ENCODE data around the gene PHB1.

The PHB1 gene

DNA sequence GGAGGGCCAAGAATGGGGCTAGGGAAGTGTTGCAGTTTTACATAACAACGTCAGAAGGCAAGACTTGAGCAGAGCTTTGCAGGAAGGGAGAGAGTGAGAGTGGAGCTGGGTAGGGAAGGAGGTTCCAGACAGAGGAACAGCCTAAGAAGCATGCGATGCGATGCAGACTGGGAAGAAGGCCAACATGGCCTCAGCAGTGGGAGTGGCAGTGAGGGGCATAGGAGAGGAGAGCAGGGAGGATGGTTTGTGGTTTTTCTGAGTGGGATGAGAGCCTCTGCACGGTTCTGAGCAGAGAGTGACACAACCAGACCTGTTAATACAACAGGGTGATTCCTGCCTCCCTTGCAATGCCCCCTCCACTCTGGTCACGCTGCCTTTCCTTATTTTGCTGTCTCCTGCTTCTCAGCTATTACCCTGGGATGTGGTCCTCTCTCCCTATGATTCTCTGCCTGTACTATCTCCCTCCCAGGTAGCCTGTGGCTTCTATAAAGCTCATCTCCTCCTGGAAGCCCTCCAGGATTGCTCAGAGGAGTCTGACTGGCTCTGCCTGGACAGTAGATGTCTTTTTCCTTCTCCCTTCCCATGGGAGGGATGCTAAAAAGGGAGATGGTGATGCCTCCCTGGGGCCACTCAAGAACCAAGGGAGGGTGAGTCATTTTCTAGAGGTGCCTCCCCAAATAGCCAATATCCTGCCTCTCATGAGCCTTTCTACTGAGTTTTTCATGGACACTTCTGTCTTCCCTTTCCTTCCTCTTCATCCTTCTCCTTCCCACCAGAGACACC, 41.7 kb upstream of the PHB1 start:
- TF ChIP-seq, protein P1, sequence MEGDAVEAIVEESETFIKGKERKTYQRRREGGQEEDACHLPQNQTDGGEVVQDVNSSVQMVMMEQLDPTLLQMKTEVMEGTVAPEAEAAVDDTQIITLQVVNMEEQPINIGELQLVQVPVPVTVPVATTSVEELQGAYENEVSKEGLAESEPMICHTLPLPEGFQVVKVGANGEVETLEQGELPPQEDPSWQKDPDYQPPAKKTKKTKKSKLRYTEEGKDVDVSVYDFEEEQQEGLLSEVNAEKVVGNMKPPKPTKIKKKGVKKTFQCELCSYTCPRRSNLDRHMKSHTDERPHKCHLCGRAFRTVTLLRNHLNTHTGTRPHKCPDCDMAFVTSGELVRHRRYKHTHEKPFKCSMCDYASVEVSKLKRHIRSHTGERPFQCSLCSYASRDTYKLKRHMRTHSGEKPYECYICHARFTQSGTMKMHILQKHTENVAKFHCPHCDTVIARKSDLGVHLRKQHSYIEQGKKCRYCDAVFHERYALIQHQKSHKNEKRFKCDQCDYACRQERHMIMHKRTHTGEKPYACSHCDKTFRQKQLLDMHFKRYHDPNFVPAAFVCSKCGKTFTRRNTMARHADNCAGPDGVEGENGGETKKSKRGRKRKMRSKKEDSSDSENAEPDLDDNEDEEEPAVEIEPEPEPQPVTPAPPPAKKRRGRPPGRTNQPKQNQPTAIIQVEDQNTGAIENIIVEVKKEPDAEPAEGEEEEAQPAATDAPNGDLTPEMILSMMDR (IDR thresholded peaks at IDR 0.05; ENCODE audit: low read depth, low read length): no peak
- no peak overlapping the region for H3K4me3 ChIP-seq (ENCODE audit: low read depth, low read length)

DNA sequence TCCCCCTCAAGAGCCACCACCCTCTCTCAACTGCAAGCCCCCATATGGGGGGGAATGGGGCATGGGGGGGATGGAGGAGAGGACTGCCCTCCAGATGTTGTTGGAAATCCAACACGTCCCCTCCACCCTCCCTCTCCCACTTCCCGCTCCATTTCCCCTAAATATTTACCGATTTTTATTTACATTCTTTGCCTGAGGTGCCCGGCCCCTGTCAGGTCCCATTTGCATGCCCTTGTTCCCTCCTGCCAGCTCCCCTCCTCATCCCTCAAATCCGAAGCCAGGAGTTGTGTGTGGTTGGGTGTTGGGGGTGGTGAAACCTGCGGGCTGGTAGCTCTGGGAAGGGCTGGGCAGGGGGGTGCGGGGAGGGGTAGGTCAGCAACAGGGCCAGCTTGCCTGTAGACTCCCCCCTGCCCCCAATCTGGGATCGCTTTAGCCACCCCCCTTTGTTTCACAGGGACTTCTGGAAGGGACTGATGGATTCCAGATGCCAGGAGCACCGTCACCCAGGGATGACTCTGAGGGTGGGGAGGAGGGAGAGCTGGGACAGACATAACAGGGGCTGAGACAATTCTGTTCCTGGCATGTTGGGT, 40.7 kb upstream of the PHB1 start:
- TF ChIP-seq, protein P1 (IDR thresholded peaks at IDR 0.05; ENCODE audit: low read depth, low read length): no peak
- H3K4me3 ChIP-seq (ENCODE audit: low read depth, low read length): no peak overlapping the region

DNA sequence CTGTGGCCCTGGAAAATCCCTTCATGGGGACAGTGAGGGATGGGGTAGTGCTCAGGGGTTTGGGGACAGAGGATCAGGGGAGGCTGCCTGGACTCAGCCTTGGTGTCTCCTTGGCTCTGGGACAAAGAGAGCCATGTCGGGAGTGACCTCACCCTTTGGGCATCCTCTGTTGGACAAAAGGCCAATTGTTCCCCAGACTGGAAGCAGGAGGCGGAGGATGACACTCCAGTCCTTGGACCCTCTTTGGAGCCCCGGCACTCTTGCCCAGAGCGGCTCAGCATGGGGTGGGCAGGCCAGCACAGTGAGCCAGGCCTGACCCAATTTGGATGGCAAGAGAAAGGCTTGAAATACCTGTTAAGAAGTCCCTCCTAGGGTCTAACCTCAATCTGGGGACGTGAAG, 39.4 kb upstream of the PHB1 start:
- H3K4me3 ChIP-seq (ENCODE audit: low read depth, low read length): no peak overlapping the region
- TF ChIP-seq, protein P1 (IDR thresholded peaks at IDR 0.05; ENCODE audit: low read depth, low read length): no peak

DNA sequence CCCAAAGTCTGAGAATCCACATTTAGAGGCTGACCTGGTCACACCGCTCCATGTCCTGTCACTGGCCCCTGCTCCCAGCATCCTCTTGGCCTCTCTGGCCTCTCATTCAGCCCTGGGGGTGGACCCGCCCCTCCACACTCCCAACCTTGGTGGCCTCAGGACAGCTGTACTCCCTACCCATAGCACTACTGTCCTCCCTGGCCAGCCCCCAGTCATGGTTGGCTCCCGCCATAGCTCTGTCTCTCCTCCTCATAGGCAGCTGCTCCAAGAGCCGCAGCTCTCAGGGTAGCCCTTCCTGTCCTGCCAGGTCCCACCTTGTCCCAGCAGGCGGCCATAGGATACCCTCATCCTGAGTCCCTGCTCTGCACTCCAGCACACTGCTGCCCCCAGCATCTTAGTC, 38.0 kb upstream of the PHB1 start:
- H3K4me3 ChIP-seq (ENCODE audit: low read depth, low read length): no peak overlapping the region
- TF ChIP-seq, protein P1 (IDR thresholded peaks at IDR 0.05; ENCODE audit: low read depth, low read length): no peak

DNA sequence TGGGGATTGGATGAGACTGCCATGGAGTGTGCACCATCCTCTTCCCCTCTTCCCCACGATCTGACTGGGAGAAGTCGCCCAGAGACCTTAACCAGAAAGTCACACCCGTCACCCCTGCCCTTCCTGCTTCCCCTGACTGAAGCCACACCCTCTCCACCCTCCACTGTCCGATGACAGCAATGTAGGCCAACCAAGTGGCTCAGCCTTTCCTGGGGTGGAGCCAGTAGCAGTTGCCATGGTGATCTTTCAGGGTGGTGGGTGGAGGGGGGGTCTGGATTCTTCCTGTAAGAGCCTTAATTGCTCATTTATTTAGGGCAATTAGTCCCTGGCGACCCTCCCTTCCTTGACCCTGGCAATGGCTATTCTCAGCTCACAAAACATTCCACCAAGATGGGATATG, 37.5 kb upstream of the PHB1 start:
- TF ChIP-seq, protein P1 (IDR thresholded peaks at IDR 0.05; ENCODE audit: low read depth, low read length): no peak

DNA sequence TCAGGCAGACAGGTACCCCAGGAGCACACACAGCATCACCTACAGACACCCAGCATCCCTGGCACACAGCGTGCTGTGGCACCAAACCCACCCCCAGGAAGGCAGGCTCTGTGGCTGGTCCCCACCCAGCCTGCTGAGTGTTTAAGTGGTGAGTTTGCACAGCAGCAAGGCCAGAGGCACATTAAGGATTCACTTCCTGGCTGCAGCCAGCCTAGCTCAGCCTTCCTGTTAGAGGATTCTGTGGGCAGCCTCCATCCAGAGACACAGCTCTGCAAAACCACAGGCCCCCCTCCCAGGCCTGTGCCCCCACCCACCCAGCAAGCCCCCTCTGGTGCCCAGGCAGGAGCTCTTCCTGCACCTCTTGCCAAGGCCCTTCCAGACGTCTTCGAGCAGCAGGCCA, 36.1 kb upstream of the PHB1 start:
- TF ChIP-seq, protein P1 (IDR thresholded peaks at IDR 0.05; ENCODE audit: low read depth, low read length): no peak
- H3K4me3 ChIP-seq (ENCODE audit: low read depth, low read length): no peak overlapping the region

More for the DNA sequence above, 37.5 kb upstream of the PHB1 start:
- H3K4me3 ChIP-seq (ENCODE audit: low read depth, low read length): no peak overlapping the region

DNA sequence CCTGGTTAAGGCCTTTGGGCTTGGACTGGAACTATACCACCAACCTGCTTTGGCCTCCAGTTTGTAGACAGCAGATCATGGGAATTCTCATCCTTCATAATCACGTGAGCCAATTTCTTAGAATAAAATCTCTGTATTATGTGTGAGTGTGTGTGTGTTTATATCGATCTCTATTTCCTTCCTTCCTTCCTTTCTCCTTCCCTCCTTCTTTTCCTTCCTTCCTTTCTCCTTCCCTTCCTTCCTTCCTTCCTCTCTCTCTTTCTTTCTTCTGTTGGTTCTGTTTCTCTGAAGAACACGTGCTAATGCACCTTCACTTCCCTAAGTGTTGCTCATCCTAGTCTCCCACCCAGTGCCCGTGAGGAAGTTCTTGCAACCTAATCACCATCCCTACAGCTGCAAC, 35.5 kb upstream of the PHB1 start:
- no peak overlapping the region for H3K4me3 ChIP-seq (ENCODE audit: low read depth, low read length)
- TF ChIP-seq, protein P1 (IDR thresholded peaks at IDR 0.05; ENCODE audit: low read depth, low read length): no peak
